ENCODE measurements around the gene C1QTNF9.
"Not testable (repeated sequence)": the region's sequence is repeated elsewhere in the genome, so short reads cannot be mapped to it uniquely, and the experiment has no call there.

The C1QTNF9 gene

DNA sequence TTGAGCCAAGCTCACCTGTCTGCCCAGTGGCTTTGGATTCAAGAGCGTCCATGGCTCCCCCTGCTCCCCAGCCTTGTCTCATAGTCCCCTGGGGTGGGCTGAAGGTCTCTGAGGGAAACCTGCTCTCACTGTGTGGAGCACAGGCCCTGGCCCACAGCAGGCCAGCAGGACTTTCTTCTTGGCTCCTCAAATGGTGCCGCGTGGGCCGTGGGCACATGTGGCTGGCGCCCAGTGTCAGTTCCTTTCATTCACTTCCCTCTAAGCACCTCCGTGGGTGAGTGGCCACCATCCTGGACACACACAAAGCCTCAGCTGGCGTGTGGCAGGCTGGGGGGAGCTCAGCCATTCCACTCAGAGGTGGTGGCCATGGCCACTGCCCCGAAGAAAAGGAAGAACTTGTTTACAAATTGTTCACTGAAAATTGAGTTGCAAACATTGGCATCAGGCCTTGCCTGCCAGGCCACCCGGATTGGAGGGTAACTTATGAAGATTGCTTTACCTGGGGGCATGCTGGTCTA lies 53.1 kb downstream of the C1QTNF9 start:
- DNase-seq, result no peak

DNA sequence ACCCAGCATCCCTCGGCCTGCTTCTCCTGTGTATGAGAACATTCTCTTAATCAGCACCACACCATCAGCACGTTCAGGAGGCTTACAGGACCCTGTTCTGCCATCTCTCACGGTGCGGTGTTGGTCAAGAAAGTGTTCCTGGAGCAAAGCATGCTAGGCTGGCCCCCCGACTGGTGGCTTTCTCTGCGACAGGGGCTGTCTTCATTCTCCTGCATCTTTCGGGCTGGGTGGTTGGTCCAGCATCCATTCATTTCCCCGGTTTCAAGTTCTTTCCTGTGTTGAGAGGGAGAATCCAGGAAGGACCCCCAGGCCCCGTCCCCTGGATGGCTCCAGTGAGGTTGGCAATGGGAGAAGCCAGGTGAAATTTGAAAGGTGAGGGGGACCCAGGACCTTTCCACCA lies 55.8 kb downstream of the C1QTNF9 start:
- DNase-seq, result no peak

DNA sequence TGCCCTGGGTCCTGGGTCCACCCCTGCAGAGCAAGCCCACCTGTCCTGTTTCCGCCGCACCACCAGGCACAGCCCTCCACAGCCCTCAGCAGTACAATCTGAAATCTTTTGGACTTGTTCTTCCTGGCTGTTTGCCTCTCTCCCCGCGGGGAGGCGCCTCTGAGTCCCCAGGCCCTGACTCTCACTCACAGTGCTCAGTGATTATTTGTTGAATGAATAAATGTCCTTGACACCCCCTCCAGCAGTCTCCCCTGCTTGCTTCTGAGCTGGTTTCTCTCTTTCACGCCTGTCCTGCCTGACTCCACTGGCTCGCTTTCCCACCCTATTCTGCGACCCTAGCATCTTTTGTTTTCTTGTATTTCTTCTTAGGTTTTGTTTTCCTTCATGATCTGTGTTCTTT lies 56.9 kb downstream of the C1QTNF9 start:
- DNase-seq, result not testable (repeated sequence)

DNA sequence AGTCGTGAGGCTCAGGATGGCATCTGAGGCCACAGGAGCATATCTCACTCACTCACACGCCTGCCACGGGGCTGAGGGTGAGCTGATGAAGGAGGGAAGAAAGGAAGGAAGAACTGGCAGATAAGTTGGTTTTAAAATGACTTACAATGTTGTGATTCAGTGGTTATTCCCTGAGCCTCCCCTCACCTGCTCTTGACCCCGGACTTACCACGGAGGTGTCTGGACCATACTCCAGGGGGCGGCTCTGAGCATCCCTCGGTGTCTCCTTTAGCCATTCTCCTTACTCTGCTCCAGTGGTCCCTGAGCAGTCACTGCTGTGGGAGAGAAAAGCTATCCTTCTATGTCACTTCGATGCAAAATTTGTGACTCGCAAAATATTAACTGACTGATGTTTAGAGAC lies 61.9 kb downstream of the C1QTNF9 start:
- DNase-seq, result not testable (repeated sequence)
